PC-3 (cell line): ENCODE measurements around the gene STAMBPL1. TPM values are rescaled to one million over a fixed set of nuclear protein-coding genes. Genes with fewer than 3 reads are reported as not detected.

ENCODE experiments used
- ATAC-seq: fragments of 200-7000 bp; cut with Tn5 transposase; 2 replicates; pipeline ENCODE4 v1.9.1; 2020; ENCODE audit warnings: mild to moderate bottlenecking, moderate library complexity
- BruUV-seq: library from RNA; stranded (reverse); fragments of 400-500 nt; replicated peaks from 2 replicates; lab custom pipeline; 2021; lab: Mats Ljungman, UMichigan
- CTCF ChIA-PET: fragments of 300-600 bp; sonication (Branson Sonifier 250); formaldehyde crosslinking; loops from one replicate; lab custom pipeline; 2022; ENCODE audit warnings: antibody characterized with exemption; lab: Charles Lee
- POLR2A ChIA-PET: fragments of 300-600 bp; sonication (Branson Sonifier 250); formaldehyde crosslinking; loops from one replicate; lab custom pipeline; 2022; ENCODE audit warnings: antibody characterized with exemption; ENCODE audit not compliant: unreplicated experiment; lab: Charles Lee
- DNase-seq: peaks from one replicate; pipeline ENCODE4 v3.0.0-alpha.2; 2015
- H2AFZ ChIP-seq: fragments of 300-600 bp; sonication (generic); 2 replicates; pipeline ENCODE4 v1.6.0; 2016; ENCODE audit warnings: antibody characterized with exemption, low read length
- H3F3A ChIP-seq: fragments of 300-600 bp; sonication (generic); one replicate; pipeline ENCODE4 v1.6.0; 2017; ENCODE audit warnings: antibody characterized with exemption, low read length, control low read depth, mild to moderate bottlenecking; ENCODE audit not compliant: unreplicated experiment
- H3K27ac ChIP-seq: fragments of 300-600 bp; sonication (generic); 2 replicates; pipeline ENCODE4 v1.5.1; 2016; ENCODE audit warnings: mild to moderate bottlenecking, low read length
- H3K27me3 ChIP-seq: fragments of 300-600 bp; sonication (generic); 2 replicates; pipeline ENCODE4 v1.6.1; 2016; ENCODE audit warnings: low read length, mixed read lengths
- H3K36me3 ChIP-seq: fragments of 300-600 bp; sonication (generic); 2 replicates; pipeline ENCODE4 v1.6.1; 2016; ENCODE audit warnings: low read depth, mixed run types, low read length, mixed read lengths
- H3K4me1 ChIP-seq: fragments of 300-600 bp; sonication (generic); 2 replicates; pipeline ENCODE4 v1.5.1; 2016; ENCODE audit warnings: low read length; ENCODE audit not compliant: insufficient read depth
- H3K4me2 ChIP-seq: fragments of 300-600 bp; sonication (generic); 2 replicates; pipeline ENCODE4 v1.6.0; 2016; ENCODE audit warnings: low read length
- H3K4me3 ChIP-seq: fragments of 300-600 bp; sonication (generic); 2 replicates; pipeline ENCODE4 v1.5.1; 2016; ENCODE audit warnings: mild to moderate bottlenecking, low read length, mixed read lengths
- H3K79me2 ChIP-seq: fragments of 300-600 bp; sonication (generic); 2 replicates; pipeline ENCODE4 v1.6.1; 2017; ENCODE audit warnings: low read length, mixed read lengths
- H3K9ac ChIP-seq: fragments of 300-600 bp; sonication (generic); 2 replicates; pipeline ENCODE4 v1.6.0; 2016; ENCODE audit warnings: mild to moderate bottlenecking, low read length
- H3K9me2 ChIP-seq: fragments of 300-600 bp; sonication (generic); replicated peaks from 2 replicates; pipeline ENCODE4 v1.6.1; 2016; ENCODE audit warnings: mixed run types, low read length, mixed read lengths
- H3K9me3 ChIP-seq: fragments of 300-600 bp; sonication (generic); 2 replicates; pipeline ENCODE4 v1.6.1; 2016; ENCODE audit warnings: low read length, mixed read lengths
- H4K20me1 ChIP-seq: fragments of 300-600 bp; sonication (generic); 2 replicates; pipeline ENCODE4 v1.6.1; 2016; ENCODE audit warnings: low read length, mixed read lengths
- EZH2 ChIP-seq: fragments of 300-600 bp; sonication (generic); IDR thresholded peaks from one replicate; pipeline ENCODE4 v1.6.1; 2017; ENCODE audit warnings: antibody characterized with exemption, mild to moderate bottlenecking, low read length; ENCODE audit not compliant: unreplicated experiment
- EZH2phosphoT487 ChIP-seq: fragments of 300-600 bp; sonication (generic); IDR thresholded peaks from 2 replicates; pipeline ENCODE4 v1.6.1; 2018; ENCODE audit warnings: mild to moderate bottlenecking, antibody characterized with exemption, low read length, borderline replicate concordance
- intact Hi-C: fragments of 100-400 bp; cut with micrococcal nuclease; formaldehyde crosslinking; loops from 2 replicates; pipeline ENCODE4 v1.9.0; 2023
- total RNA-seq: library from RNA; depleted of rRNA; stranded (reverse); fragments of >200 nt; gene quantifications from 2 replicates; pipeline ENCODE4 v1.2.3, GENCODE V29; 2014
- TF ChIP-seq, protein P1 (sequence below): fragments of 300-600 bp; sonication (generic); conservative IDR thresholded peaks from 2 replicates; pipeline ENCODE4 v1.5.1; 2017; ENCODE audit warnings: antibody characterized with exemption, low read depth, mild to moderate bottlenecking, low read length

Gene STAMBPL1
- total RNA-seq, 1 experiment from 2014 or later = 19.5 TPM

DNA sequence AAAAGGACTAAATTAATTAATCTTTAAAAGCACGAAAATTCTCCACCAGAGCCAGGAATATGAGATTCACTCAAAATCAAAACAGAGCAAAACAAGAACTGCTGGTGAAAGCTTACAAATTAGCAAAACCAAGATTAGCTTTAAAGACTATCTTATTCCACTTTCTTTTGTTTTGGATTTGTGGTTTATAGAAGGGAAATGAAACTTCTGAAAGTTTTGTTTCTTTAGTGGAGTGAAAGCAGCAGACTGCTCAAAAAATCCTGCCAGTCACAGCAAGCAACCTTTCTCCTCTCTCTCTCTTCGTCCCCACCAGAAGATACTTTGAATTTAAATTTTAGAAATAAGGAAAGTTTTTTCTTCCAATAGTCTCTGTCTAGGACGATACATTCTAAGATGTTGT, 64.8 kb downstream of the STAMBPL1 start:
- H2AFZ ChIP-seq = no peak overlapping the region
- CTCF ChIA-PET = no interaction called here
- intact Hi-C loops = no loop called here
- DNase-seq (no peak), ATAC-seq (no peak)
- H3K27me3 ChIP-seq = no peaks in the 10 kb centered on the region
- BruUV-seq = no TSS peak
- H3K4me2 ChIP-seq = no peak overlapping the region
- no peaks in the 10 kb centered on the region for H3K4me1 ChIP-seq
- H3K9me3 ChIP-seq = no peaks in the 10 kb centered on the region
- POLR2A ChIA-PET = no interaction called here
- H4K20me1 ChIP-seq = no peaks in the 10 kb centered on the region
- no peaks in the 10 kb centered on the region for H3K9me2 ChIP-seq
- H3K79me2 ChIP-seq = no peaks in the 10 kb centered on the region
- no peak overlapping the region for H3K4me3 ChIP-seq
- H3K36me3 ChIP-seq = no peaks in the 10 kb centered on the region
- TF ChIP-seq, protein P1, sequence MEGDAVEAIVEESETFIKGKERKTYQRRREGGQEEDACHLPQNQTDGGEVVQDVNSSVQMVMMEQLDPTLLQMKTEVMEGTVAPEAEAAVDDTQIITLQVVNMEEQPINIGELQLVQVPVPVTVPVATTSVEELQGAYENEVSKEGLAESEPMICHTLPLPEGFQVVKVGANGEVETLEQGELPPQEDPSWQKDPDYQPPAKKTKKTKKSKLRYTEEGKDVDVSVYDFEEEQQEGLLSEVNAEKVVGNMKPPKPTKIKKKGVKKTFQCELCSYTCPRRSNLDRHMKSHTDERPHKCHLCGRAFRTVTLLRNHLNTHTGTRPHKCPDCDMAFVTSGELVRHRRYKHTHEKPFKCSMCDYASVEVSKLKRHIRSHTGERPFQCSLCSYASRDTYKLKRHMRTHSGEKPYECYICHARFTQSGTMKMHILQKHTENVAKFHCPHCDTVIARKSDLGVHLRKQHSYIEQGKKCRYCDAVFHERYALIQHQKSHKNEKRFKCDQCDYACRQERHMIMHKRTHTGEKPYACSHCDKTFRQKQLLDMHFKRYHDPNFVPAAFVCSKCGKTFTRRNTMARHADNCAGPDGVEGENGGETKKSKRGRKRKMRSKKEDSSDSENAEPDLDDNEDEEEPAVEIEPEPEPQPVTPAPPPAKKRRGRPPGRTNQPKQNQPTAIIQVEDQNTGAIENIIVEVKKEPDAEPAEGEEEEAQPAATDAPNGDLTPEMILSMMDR = no peak
- TF ChIP-seq EZH2 (no peak), EZH2phosphoT487 (no peak)
- no peaks in the 10 kb centered on the region for H3F3A ChIP-seq
- no peak overlapping the region for H3K27ac ChIP-seq
- H3K9ac ChIP-seq = no peak overlapping the region

DNA sequence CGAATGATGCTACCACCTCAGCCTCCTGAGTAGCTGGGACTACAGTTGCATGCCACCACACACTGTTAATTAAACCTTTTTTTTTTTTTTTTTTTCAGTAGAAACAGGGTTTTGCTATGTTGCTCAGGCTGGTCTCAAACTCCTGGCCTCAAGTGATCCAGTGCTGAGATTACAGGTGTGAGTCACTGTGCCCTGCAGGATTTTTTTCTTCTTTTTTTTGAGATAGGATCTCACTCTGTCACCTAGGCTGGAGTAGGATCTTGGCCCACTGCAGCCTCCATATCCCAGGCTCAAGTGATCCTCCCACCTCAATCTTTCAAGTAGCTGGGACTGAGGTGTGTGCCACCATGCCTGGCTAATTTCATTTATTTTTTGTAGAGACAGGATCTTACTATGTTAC, 66.2 kb downstream of the STAMBPL1 start:
- DNase-seq = no peak
- H3K4me2 ChIP-seq = no peak overlapping the region
- H3K27ac ChIP-seq = no peak overlapping the region
- no peaks in the 10 kb centered on the region for H4K20me1 ChIP-seq
- H2AFZ ChIP-seq = no peak overlapping the region
- no peaks in the 10 kb centered on the region for H3K9me3 ChIP-seq
- ATAC-seq = no peak
- TF ChIP-seq EZH2 (no peak), EZH2phosphoT487 (no peak)
- TF ChIP-seq, protein P1 = no peak
- H3K27me3 ChIP-seq = no peaks in the 10 kb centered on the region
- no peaks in the 10 kb centered on the region for H3K9me2 ChIP-seq
- H3K79me2 ChIP-seq = no peaks in the 10 kb centered on the region
- H3F3A ChIP-seq = no peaks in the 10 kb centered on the region
- ChIA-PET POLR2A (no interaction called here), CTCF (no interaction called here)
- H3K9ac ChIP-seq = no peak overlapping the region
- no TSS peak for BruUV-seq
- H3K36me3 ChIP-seq = no peaks in the 10 kb centered on the region
- intact Hi-C loops = no loop called here
- H3K4me1 ChIP-seq = peaks cover 9% of the 10 kb centered on the region
- H3K4me3 ChIP-seq = no peak overlapping the region

- CTCF ChIA-PET = no interaction called here
- TF ChIP-seq EZH2 (no peak), EZH2phosphoT487 (no peak)
- TF ChIP-seq, protein P1 = no peak
- BruUV-seq = no TSS peak
- Histone ChIP-seq H3K9me2 (no peaks in the 10 kb centered on the region), H3K4me1 (peaks cover 17% of the 10 kb centered on the region), H3F3A (no peaks in the 10 kb centered on the region), H3K4me2 (no peak overlapping the region), H3K79me2 (no peaks in the 10 kb centered on the region), H3K36me3 (no peaks in the 10 kb centered on the region), H2AFZ (no peak overlapping the region), H3K4me3 (no peak overlapping the region), H4K20me1 (no peaks in the 10 kb centered on the region), H3K27me3 (no peaks in the 10 kb centered on the region), H3K9ac (no peak overlapping the region), H3K9me3 (no peaks in the 10 kb centered on the region), H3K27ac (no peak overlapping the region)
- POLR2A ChIA-PET = no interaction called here
- intact Hi-C loops = no loop called here
- ATAC-seq = no peak
- no peak for DNase-seq
These were observed 67.0 kb downstream of the STAMBPL1 start for GRCh38 chr10:88946965-88947590.
